ENCODE measurements around the gene ERBIN. TPM values are rescaled to one million over a fixed set of nuclear protein-coding genes. Genes with fewer than 3 reads are reported as not detected.

The ERBIN gene
- total and polyA plus RNA-seq, 9 of the 15 experiments (the other 6 are each of a cell fraction or from before 2014, with no cell fraction given): 11.9 to 72.8 (median 41.7) TPM

DNA sequence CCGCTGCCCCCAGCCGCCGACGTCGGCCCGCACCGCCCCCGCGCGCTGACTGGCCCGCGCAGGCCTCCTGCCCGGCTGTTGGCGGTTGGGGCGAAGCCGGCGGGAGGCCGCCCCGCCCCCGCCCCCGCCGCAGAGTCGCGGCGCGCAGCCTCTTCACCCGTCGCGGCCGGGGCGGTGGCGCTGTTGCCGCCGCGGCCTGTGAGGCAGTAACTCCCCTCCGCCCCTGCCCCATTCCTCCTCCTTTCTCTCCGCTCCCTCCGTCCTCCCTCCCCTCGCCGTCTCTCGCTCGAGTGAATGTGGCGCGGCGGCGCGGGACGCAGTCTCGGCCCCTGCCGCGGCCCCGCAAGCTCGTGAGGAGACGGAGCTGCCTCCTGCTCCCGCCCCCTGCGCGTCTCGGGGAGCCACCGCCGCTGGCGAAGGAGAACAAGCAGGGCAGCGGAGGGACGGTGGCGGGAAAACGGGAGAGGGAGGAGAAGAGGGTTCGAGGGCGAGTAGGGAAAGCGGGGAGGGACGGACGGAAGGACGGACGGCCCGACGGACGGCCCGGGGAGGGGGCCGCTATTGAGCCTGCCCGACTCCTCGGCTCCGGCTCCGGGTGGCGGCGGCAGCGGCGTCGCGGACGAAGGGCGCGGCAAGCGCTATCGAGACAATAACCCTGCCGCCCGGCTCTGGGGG, 637 bp upstream of the ERBIN start (continued):
- TF ChIP-seq HMG20B (CRISPR knock-in tag; IDR thresholded peaks at IDR 0.05) (no peak), ZNF583 (CRISPR knock-in tag; IDR thresholded peaks at IDR 0.05) (peak; percentile 62; the same call in 1 of the 2 replicates), NRF1 (conservative IDR thresholded peaks at IDR 0.05 in 1 of 2, IDR thresholded peaks at IDR 0.05 in 1 of 2) (peak; percentile 77 to 84), IFI16 (CRISPR knock-in tag; IDR thresholded peaks at IDR 0.05) (no peak), PTTG1 (tag; IDR thresholded peaks at IDR 0.05; ENCODE audit: low read depth) (no peak), ZNF165 (CRISPR knock-in tag; IDR thresholded peaks at IDR 0.05; ENCODE audit: borderline replicate concordance) (no peak), ZBTB17 (CRISPR knock-in tag; IDR thresholded peaks at IDR 0.05) (peak; percentile 79; the same call in 1 of the 2 replicates), ZNF76 (CRISPR knock-in tag; IDR thresholded peaks at IDR 0.05; ENCODE audit: borderline replicate concordance) (no peak), NFE2L1 (tag; IDR thresholded peaks at IDR 0.05; ENCODE audit: borderline replicate concordance, low read depth) (no peak), NCOA1 (IDR thresholded peaks at IDR 0.05; ENCODE audit: low read depth) (no peak), ZNF316 (IDR thresholded peaks at IDR 0.05) (no peak), KDM1A (IDR thresholded peaks at IDR 0.05) (no peak), PPARD (CRISPR knock-in tag; IDR thresholded peaks at IDR 0.05) (no peak), GATAD2A (IDR thresholded peaks at IDR 0.05) (peak; percentile 94), SIX5 (IDR thresholded peaks at IDR 0.05; ENCODE audit: borderline replicate concordance in 1 of 2, insufficient read depth in 1 of 2, low read depth in 1 of 2, low read length in 2 of 2) (no peak), SIRT6 (IDR thresholded peaks at IDR 0.05; ENCODE audit: low read depth, low read length) (no peak), PHF20 (IDR thresholded peaks at IDR 0.05; ENCODE audit: partially characterized antibody) (peak; percentile 35), ZNF707 (CRISPR knock-in tag; conservative IDR thresholded peaks at IDR 0.05) (no peak)
- TF ChIP-seq, protein P1, sequence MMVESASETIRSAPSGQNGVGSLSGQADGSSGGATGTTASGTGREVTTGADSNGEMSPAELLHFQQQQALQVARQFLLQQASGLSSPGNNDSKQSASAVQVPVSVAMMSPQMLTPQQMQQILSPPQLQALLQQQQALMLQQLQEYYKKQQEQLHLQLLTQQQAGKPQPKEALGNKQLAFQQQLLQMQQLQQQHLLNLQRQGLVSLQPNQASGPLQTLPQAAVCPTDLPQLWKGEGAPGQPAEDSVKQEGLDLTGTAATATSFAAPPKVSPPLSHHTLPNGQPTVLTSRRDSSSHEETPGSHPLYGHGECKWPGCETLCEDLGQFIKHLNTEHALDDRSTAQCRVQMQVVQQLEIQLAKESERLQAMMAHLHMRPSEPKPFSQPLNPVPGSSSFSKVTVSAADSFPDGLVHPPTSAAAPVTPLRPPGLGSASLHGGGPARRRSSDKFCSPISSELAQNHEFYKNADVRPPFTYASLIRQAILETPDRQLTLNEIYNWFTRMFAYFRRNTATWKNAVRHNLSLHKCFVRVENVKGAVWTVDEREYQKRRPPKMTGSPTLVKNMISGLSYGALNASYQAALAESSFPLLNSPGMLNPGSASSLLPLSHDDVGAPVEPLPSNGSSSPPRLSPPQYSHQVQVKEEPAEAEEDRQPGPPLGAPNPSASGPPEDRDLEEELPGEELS (CRISPR knock-in tag; IDR thresholded peaks at IDR 0.05; ENCODE audit: borderline replicate concordance): no peak
- TF ChIP-seq, protein P2, sequence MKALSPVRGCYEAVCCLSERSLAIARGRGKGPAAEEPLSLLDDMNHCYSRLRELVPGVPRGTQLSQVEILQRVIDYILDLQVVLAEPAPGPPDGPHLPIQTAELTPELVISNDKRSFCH (CRISPR knock-in tag; IDR thresholded peaks at IDR 0.05): no peak
- TF ChIP-seq, protein P2 (tag; IDR thresholded peaks at IDR 0.05): no peak
- TF ChIP-seq, protein P3, sequence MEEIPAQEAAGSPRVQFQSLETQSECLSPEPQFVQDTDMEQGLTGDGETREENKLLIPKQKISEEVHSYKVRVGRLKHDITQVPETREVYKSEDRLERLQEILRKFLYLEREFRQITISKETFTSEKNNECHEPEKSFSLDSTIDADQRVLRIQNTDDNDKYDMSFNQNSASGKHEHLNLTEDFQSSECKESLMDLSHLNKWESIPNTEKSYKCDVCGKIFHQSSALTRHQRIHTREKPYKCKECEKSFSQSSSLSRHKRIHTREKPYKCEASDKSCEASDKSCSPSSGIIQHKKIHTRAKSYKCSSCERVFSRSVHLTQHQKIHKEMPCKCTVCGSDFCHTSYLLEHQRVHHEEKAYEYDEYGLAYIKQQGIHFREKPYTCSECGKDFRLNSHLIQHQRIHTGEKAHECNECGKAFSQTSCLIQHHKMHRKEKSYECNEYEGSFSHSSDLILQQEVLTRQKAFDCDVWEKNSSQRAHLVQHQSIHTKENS (CRISPR knock-in tag; IDR thresholded peaks at IDR 0.05): no peak
- TF ChIP-seq, protein P4, sequence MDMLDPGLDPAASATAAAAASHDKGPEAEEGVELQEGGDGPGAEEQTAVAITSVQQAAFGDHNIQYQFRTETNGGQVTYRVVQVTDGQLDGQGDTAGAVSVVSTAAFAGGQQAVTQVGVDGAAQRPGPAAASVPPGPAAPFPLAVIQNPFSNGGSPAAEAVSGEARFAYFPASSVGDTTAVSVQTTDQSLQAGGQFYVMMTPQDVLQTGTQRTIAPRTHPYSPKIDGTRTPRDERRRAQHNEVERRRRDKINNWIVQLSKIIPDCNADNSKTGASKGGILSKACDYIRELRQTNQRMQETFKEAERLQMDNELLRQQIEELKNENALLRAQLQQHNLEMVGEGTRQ (CRISPR knock-in tag; IDR thresholded peaks at IDR 0.05): no peak
- TF ChIP-seq, protein P5, sequence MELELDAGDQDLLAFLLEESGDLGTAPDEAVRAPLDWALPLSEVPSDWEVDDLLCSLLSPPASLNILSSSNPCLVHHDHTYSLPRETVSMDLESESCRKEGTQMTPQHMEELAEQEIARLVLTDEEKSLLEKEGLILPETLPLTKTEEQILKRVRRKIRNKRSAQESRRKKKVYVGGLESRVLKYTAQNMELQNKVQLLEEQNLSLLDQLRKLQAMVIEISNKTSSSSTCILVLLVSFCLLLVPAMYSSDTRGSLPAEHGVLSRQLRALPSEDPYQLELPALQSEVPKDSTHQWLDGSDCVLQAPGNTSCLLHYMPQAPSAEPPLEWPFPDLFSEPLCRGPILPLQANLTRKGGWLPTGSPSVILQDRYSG (tag; conservative IDR thresholded peaks at IDR 0.05; ENCODE audit: low read depth): no peak

Data from K562 (cell line).